Gastroesophageal sphincter (tissue), 4 donors: ENCODE data around the gene PLEK2. TPM values are rescaled to one million over a fixed set of nuclear protein-coding genes. Genes with fewer than 3 reads are reported as not detected.
"Not testable (repeated sequence)": the region's sequence is repeated elsewhere in the genome, so short reads cannot be mapped to it uniquely, and the experiment has no call there.

Source experiments
- ATAC-seq: fragments of 150-250 bp; one replicate; pipeline ENCODE4 v1.9.1; 2016; ENCODE audit warnings: mild to moderate bottlenecking, moderate library complexity
- H3K27ac ChIP-seq, 4 donors: fragments of 200-600 bp; sonication (generic) in 3 of 4; 1 replicate in 3 of 4; 2 replicates in 1 of 4; pipeline ENCODE4 v1.5.1; 2016 to 2019
- H3K27me3 ChIP-seq: fragments of 200-600 bp; sonication (generic); one replicate; pipeline ENCODE4 v1.5.1; 2019
- H3K36me3 ChIP-seq, 2 donors: fragments of 200-600 bp; sonication (generic); one replicate each; pipeline ENCODE4 v1.5.1; 2019; ENCODE audit warnings: control low read depth in 1 of 2
- H3K4me1 ChIP-seq, 3 donors: fragments of 200-600 bp; sonication (generic); 1 replicate in 2 of 3; 2 replicates in 1 of 3; pipeline ENCODE4 v1.5.1; 2016 to 2019; ENCODE audit warnings: control low read depth in 2 of 3
- H3K4me3 ChIP-seq, 2 donors: fragments of 200-600 bp; sonication (generic); one replicate each; pipeline ENCODE4 v1.5.1; 2019; ENCODE audit warnings: mild to moderate bottlenecking in 1 of 2, moderate library complexity in 1 of 2
- H3K9me3 ChIP-seq, 3 donors: fragments of 200-600 bp; sonication (generic); one replicate each; pipeline ENCODE4 v1.5.1; 2017 to 2019; ENCODE audit warnings: control low read depth in 2 of 3
- CTCF ChIP-seq, 4 experiments: fragments of 200-600 bp in 2 of 4; fragments of 450-650 bp in 2 of 4; sonication (generic) in 1 of 4; IDR thresholded peaks; one replicate each; pipeline ENCODE4 v1.5.1; 2017 to 2019; ENCODE audit warnings: antibody characterized with exemption in 4 of 4, mild to moderate bottlenecking in 2 of 4, moderate library complexity in 2 of 4
- EP300 ChIP-seq: sonication (generic); formaldehyde crosslinking; IDR thresholded peaks from one replicate; pipeline ENCODE4 v1.6.1; 2017; ENCODE audit warnings: antibody characterized with exemption, mild to moderate bottlenecking
- POLR2A ChIP-seq, 2 donors: fragments of 450-650 bp; IDR thresholded peaks; one replicate each; pipeline ENCODE4 v1.6.1; 2017; ENCODE audit warnings: antibody characterized with exemption in 2 of 2, mild to moderate bottlenecking in 2 of 2, moderate library complexity in 1 of 2
- POLR2AphosphoS5 ChIP-seq: sonication (generic); formaldehyde crosslinking; IDR thresholded peaks from one replicate; pipeline ENCODE4 v1.6.1; 2017; ENCODE audit warnings: antibody characterized with exemption
- WGBS, 2 donors: methylation state at CpG; one replicate each; pipeline ENCODE4 v1.1.5; 2018; ENCODE audit warnings: low coverage in 1 of 2; 5-methylcytosine and 5-hydroxymethylcytosine counted together
- total RNA-seq, 4 donors: library from RNA; depleted of rRNA; stranded (reverse); fragments of >200 nt; gene quantifications; one replicate each; pipeline ENCODE4 v1.1.0, GENCODE V29; 2016

PLEK2 gene
- total RNA-seq, 4 donors from 2014 or later, result 0.37 TPM; not detected in 3

DNA sequence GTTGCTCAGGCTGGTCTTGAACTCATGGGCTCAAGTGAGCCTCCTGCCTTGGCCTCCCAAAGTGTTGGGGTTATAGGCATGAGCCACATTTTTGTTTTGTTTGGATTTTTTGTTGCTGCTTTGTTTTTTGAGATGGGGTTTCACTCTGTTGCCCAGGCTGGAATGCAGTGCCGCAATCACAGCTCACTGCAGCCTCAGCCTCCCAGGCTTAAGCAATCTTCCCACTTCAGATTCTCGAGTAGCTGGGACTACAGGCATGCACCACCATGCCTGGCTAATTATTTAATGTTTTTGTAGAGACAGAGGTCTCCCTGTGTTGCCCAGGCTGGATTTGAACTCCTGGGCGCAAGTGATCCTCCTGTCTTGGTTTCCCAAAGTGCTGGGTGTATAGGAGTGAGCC, 5.7 kb upstream of the PLEK2 start:
- 72 to 100% methylated on average over 1 to 3 of the region's 3 CpGs for WGBS, 2 donors
- no peak overlapping the region for H3K27ac ChIP-seq
- TF ChIP-seq POLR2AphosphoS5, result no peak
- no peak for TF ChIP-seq POLR2A (IDR thresholded peaks at IDR 0.05)
- no peak for TF ChIP-seq EP300
- no peak for TF ChIP-seq CTCF (IDR thresholded peaks at IDR 0.05)

GRCh38 chr14:67416810-67417209, 4.8 kb upstream of the PLEK2 start:
- Histone ChIP-seq H3K4me3 (no peak overlapping the region), H3K4me1 (peaks cover 0 to 5% (median 4%) of the 10 kb centered on the region in 3 donors), H3K27me3 (peaks cover 29% of the 10 kb centered on the region), H3K36me3 (no peaks in the 10 kb centered on the region), H3K9me3 (no peaks in the 10 kb centered on the region), H3K27ac (no peak overlapping the region)
- ATAC-seq, result no peak
- no peak for TF ChIP-seq POLR2AphosphoS5
- no peak for TF ChIP-seq CTCF (IDR thresholded peaks at IDR 0.05)
- no peak for TF ChIP-seq POLR2A (IDR thresholded peaks at IDR 0.05)
- TF ChIP-seq EP300, result no peak
- no CpG with 5 or more reads among the region's 2 CpGs for WGBS, 2 donors

More for the DNA sequence above, 5.7 kb upstream of the PLEK2 start:
- no peaks in the 10 kb centered on the region for H3K36me3 ChIP-seq
- H3K9me3 ChIP-seq, result no peaks in the 10 kb centered on the region
- H3K27me3 ChIP-seq, result peaks cover 21% of the 10 kb centered on the region
- ATAC-seq, result no peak
- H3K4me1 ChIP-seq, result no peaks in the 10 kb centered on the region
- H3K4me3 ChIP-seq, result no peak overlapping the region

- Histone ChIP-seq H3K4me1 (peaks cover 0 to 11% (median 6%) of the 10 kb centered on the region in 3 donors), H3K27me3 (peaks cover 36% of the 10 kb centered on the region), H3K4me3 (no peak overlapping the region), H3K27ac (no peak overlapping the region), H3K9me3 (no peaks in the 10 kb centered on the region), H3K36me3 (no peaks in the 10 kb centered on the region)
- ATAC-seq, result no peak
- WGBS, 2 donors, result 70 to 78% methylated on average over 6 to 8 of the region's 8 CpGs
- TF ChIP-seq POLR2AphosphoS5 (no peak), POLR2A (IDR thresholded peaks at IDR 0.05) (no peak), EP300 (no peak), CTCF (IDR thresholded peaks at IDR 0.05) (no peak)
Observed at GRCh38 chr14:67416085-67416484, 4.1 kb upstream of the PLEK2 start.

GRCh38 chr14:67415610-67416009, 3.6 kb upstream of the PLEK2 start:
- H3K9me3 ChIP-seq, H3K4me3 ChIP-seq, ATAC-seq, H3K27ac ChIP-seq, H3K36me3 ChIP-seq: not testable (repeated sequence)
- Histone ChIP-seq H3K4me1 (peaks cover 0 to 11% (median 6%) of the 10 kb centered on the region in 3 donors), H3K27me3 (peaks cover 39% of the 10 kb centered on the region)
- 89 to 91% methylated on average over 5 of the region's 5 CpGs for WGBS, 2 donors

DNA sequence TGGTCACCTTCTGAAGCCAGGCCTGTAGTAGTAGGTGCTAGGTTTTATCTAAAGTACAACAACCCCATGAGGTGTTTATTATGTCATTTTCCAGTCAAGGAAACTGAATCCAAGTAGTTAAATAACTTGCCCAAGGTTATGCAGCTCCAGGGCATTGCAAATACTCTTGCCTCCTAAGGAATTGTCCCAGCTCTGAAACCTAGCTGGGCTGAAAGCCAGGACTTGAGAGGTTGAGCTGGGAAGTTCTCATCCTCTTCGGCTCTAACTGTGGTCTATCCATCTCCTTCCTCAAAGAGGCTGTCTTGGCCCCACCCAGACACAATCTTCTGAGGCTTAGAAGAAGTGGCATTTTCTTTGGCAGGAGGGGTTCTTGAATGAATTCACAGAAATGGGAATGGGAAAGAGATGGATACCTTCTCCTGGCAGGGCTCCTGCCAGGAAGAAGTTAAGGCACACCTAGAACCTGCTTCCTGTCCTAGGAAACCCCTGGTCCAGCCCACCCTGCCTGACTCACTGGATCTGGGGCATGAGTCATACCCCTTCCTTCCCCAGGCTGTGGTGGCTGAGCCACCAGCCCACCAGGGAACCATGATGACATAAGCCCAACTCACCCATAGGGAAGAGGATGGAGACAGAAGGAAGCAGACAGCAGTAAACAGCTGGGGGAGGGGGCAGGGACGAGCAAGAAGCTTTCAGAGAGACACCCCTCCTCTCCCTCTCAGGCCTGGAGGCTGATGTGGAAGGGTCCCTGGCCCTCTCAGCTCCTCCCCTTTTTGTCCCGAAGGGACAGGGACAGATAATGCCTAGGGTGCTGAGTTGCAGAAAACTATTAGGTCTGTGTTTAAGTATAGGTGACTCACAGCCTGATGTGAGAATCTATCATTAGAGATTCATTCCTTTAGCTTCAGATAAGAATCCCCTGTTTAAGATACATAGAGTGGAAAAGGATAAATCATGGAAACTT, 2.1 kb upstream of the PLEK2 start:
- H3K4me3 ChIP-seq, result no peak overlapping the region
- peaks cover 0 to 11% (median 6%) of the 10 kb centered on the region in 3 donors for H3K4me1 ChIP-seq
- WGBS, 2 donors, result 17 to 50% methylated on average over 1 of the region's 3 CpGs
- no peak for ATAC-seq
- no peaks in the 10 kb centered on the region for H3K36me3 ChIP-seq
- no peak overlapping the region for H3K27ac ChIP-seq
- H3K27me3 ChIP-seq, result peaks cover 35% of the 10 kb centered on the region
- no peaks in the 10 kb centered on the region for H3K9me3 ChIP-seq
- TF ChIP-seq POLR2A (IDR thresholded peaks at IDR 0.05) (no peak), EP300 (no peak), CTCF (IDR thresholded peaks at IDR 0.05) (no peak), POLR2AphosphoS5 (no peak)
